Testis (tissue), 2 donors: ENCODE data around the gene SLC5A3.

Experiments
- POLR2A ChIP-seq: fragments of 450-650 bp; IDR thresholded peaks from one replicate; pipeline ENCODE4 v1.6.1; 2017; ENCODE audit warnings: antibody characterized with exemption, mild to moderate bottlenecking, moderate library complexity
- TF ChIP-seq, protein P1 (sequence below), 3 experiments: fragments of 450-650 bp in 2 of 3; fragments of 200-600 bp in 1 of 3; sonication (generic) in 1 of 3; IDR thresholded peaks; one replicate each; pipeline ENCODE4 v1.5.1; 2016 to 2019; ENCODE audit warnings: antibody characterized with exemption in 3 of 3, mild to moderate bottlenecking in 2 of 3, moderate library complexity in 1 of 3

DNA sequence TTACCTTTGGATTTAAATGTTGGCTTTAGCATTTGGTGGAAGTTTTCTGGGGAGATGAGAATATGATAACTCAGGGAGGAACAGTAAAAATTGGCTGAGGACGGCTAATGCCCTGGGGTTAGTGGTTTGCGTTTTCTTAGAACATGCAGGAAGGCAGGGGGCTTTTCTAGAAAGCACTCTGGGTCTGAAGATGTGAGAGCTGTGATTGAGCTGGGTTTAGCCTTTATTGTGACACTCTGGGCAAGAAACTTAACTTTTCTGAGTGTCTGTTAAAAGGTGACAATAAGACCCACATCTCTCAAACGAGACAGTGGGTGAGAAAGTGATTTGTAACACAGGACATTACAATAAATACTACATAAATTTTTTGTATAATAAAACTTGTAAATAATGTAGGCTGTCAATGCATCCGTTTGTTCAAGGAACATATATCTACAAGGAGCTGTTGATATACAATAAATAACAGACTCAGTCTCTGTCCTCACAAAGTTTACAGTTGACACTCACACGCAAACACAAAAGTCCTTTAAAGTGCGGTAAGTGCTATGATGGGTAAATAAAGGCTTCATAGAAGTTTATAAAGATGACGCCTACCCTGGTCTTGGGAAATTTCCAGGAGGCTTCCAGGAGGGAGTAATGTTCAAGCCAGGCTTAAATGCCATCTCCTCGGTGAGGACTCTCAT lies 49.5 kb upstream of the SLC5A3 start:
- TF ChIP-seq, protein P1, sequence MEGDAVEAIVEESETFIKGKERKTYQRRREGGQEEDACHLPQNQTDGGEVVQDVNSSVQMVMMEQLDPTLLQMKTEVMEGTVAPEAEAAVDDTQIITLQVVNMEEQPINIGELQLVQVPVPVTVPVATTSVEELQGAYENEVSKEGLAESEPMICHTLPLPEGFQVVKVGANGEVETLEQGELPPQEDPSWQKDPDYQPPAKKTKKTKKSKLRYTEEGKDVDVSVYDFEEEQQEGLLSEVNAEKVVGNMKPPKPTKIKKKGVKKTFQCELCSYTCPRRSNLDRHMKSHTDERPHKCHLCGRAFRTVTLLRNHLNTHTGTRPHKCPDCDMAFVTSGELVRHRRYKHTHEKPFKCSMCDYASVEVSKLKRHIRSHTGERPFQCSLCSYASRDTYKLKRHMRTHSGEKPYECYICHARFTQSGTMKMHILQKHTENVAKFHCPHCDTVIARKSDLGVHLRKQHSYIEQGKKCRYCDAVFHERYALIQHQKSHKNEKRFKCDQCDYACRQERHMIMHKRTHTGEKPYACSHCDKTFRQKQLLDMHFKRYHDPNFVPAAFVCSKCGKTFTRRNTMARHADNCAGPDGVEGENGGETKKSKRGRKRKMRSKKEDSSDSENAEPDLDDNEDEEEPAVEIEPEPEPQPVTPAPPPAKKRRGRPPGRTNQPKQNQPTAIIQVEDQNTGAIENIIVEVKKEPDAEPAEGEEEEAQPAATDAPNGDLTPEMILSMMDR (IDR thresholded peaks at IDR 0.05), result no peak
- TF ChIP-seq POLR2A, result no peak
